ENCODE data around the gene ZNF546. TPM values are rescaled to one million over a fixed set of nuclear protein-coding genes. Genes with fewer than 3 reads are reported as not detected.
A peak's percentile ranks its signal among the peaks of the same experiment; 100 is the strongest.
"Not testable (repeated sequence)": the region's sequence is repeated elsewhere in the genome, so short reads cannot be mapped to it uniquely, and the experiment has no call there.

The ZNF546 gene
- total and polyA plus RNA-seq, 5 donors from 2014 or later: 2.3 to 5.8 (median 5.2) TPM

DNA sequence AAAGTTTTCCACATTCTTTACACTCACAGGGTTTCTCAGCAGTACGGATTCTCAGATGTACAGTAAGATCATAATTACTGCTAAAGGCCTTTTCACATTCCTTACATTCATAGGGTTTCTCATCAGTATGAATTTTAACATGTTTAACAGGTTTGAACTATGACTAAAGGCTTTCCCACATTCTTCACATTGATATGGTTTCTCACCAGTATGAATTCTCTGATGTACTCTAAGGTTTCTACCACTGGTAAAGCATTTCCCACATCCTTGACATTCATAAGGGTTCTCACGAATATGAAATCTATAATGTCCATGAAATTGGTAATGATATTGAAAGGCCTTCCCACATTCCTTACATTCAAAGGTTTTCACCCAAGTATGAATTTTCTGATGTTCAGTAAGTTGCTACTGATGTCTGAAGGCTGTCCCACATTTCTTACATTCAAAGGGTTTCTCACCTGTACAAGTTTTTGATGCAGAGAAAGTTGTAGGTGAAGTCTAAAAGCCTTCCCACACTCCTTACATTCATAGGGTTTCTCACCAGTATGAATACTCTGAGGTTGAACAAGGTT is 37.2 kb downstream of the ZNF546 start:
- H3K4me1 Mint-ChIP-seq: no peaks in the 10 kb centered on the region

DNA sequence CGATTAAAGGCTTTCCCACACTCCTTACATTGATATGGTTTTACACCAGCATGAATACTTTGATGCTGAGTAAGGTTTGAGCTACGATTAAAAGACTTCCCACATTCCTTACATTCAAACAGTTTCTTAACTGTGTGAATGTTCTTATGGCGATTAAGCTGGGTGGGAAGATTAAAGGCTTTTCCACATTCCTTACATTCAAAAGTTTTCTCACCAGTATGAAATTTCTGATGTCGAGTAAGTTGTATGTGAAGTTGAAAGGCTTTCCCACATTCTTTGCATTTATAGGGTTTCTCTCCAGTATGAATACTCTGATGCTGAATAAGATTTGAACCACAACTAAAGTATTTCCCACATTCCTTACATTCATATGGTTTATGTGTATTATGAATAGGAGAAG is 39.1 kb downstream of the ZNF546 start:
- Histone ChIP-seq H3K27me3 (ENCODE audit: control insufficient read depth, insufficient read depth, low read length) (no peaks in the 10 kb centered on the region), H3K4me3 (ENCODE audit: low read depth, low read length) (no peak overlapping the region), H3K4me1 (ENCODE audit: control insufficient read depth, insufficient read depth, low read length, poor library complexity, severe bottlenecking) (no peaks in the 10 kb centered on the region), H3K9me3 (ENCODE audit: control insufficient read depth in 2 of 2, low read length in 2 of 2) (peaks cover 60 to 66% of the 10 kb centered on the region in 2 experiments), H3K27ac (ENCODE audit: insufficient read depth, low read length, poor library complexity, severe bottlenecking) (no peak overlapping the region), H3K36me3 (ENCODE audit: control insufficient read depth, insufficient read depth, low read length) (no peaks in the 10 kb centered on the region)
- ATAC-seq (ENCODE audit: low read depth in 2 of 2) (no peak), DNase-seq (no peak)
- Mint-ChIP-seq H3K4me1 (no peaks in the 10 kb centered on the region), H3K36me3 (peaks cover 4% of the 10 kb centered on the region), H3K9me3 (peaks cover 0 to 60% (median 12%) of the 10 kb centered on the region in 7 donors), H3K27me3 (no peaks in the 10 kb centered on the region), H3K4me3 (no peak overlapping the region), H3K27ac (no peak overlapping the region)

More for the DNA sequence above, 37.2 kb downstream of the ZNF546 start:
- Histone ChIP-seq H3K36me3 (ENCODE audit: control insufficient read depth, insufficient read depth, low read length) (no peaks in the 10 kb centered on the region), H3K4me3 (ENCODE audit: low read depth, low read length) (no peak overlapping the region), H3K27me3 (ENCODE audit: control insufficient read depth, insufficient read depth, low read length) (no peaks in the 10 kb centered on the region), H3K4me1 (ENCODE audit: control insufficient read depth, insufficient read depth, low read length, poor library complexity, severe bottlenecking) (no peaks in the 10 kb centered on the region), H3K9me3 (ENCODE audit: control insufficient read depth in 2 of 2, low read length in 2 of 2) (peaks cover 80 to 86% of the 10 kb centered on the region in 2 experiments), H3K27ac (ENCODE audit: insufficient read depth, low read length, poor library complexity, severe bottlenecking) (no peak overlapping the region)
- Mint-ChIP-seq H3K27me3 (no peaks in the 10 kb centered on the region), H3K27ac (no peak overlapping the region), H3K4me3 (no peak overlapping the region), H3K9me3 (peaks cover 0 to 72% (median 23%) of the 10 kb centered on the region in 7 donors), H3K36me3 (peaks cover 7% of the 10 kb centered on the region)
- no peak for DNase-seq
- ATAC-seq (ENCODE audit: low read depth in 2 of 2): no peak

DNA sequence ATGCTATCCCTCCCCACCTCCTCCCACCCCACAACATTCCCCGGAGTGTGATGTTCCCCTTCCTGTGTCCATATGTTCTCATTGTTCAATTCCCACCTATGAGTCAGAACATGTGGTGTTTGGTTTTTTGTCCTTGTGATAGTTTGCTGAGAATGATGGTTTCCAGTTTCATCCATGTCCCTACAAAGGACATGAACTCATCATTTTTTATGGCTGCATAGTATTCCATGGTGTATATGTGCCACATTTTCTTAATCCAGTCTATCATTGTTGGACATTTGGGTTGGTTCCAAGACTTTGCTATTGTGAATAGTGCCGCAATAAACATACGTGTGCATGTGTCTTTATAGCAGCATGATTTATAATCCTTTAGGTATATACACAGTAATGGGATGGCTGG is 41.2 kb downstream of the ZNF546 start:
- not testable (repeated sequence) for H3K4me1 ChIP-seq (ENCODE audit: control insufficient read depth, insufficient read depth, low read length, poor library complexity, severe bottlenecking); H3K4me1 Mint-ChIP-seq; H3K27ac Mint-ChIP-seq; H3K36me3 ChIP-seq (ENCODE audit: control insufficient read depth, insufficient read depth, low read length); ATAC-seq (ENCODE audit: low read depth in 2 of 2); H3K27me3 ChIP-seq (ENCODE audit: control insufficient read depth, insufficient read depth, low read length); H3K36me3 Mint-ChIP-seq; H3K27me3 Mint-ChIP-seq; DNase-seq; H3K4me3 Mint-ChIP-seq; H3K27ac ChIP-seq (ENCODE audit: insufficient read depth, low read length, poor library complexity, severe bottlenecking); H3K4me3 ChIP-seq (ENCODE audit: low read depth, low read length)
- peaks cover 43 to 46% of the 10 kb centered on the region in 2 experiments for H3K9me3 ChIP-seq (ENCODE audit: control insufficient read depth in 2 of 2, low read length in 2 of 2)
- H3K9me3 Mint-ChIP-seq: peaks cover 0 to 57% (median 6%) of the 10 kb centered on the region in 7 donors

DNA sequence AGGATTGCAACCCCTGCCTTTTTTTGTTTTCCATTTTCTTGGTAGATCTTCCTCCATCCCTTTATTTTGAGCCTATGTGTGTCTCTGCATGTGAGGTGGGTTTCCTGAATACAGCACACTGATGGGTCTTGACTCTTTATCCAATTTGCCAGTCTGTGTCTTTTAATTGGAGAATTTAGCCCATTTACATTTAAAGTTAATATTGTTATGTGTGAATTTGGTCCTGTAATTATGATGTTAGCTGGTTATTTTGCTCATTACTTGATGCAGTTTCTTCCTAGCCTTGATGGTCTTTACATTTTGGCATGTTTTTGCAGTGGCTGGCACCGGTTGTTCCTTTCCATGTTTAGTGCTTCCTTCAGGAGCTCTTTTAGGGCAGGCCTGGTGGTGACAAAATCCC is 44.9 kb downstream of the ZNF546 start:
- H3K27me3 Mint-ChIP-seq; H3K27ac Mint-ChIP-seq; H3K27me3 ChIP-seq (ENCODE audit: control insufficient read depth, insufficient read depth, low read length); H3K4me3 Mint-ChIP-seq; H3K4me1 Mint-ChIP-seq; H3K4me3 ChIP-seq (ENCODE audit: low read depth, low read length); H3K27ac ChIP-seq (ENCODE audit: insufficient read depth, low read length, poor library complexity, severe bottlenecking); H3K4me1 ChIP-seq (ENCODE audit: control insufficient read depth, insufficient read depth, low read length, poor library complexity, severe bottlenecking); DNase-seq; ATAC-seq (ENCODE audit: low read depth in 2 of 2): not testable (repeated sequence)
- Histone ChIP-seq H3K36me3 (ENCODE audit: control insufficient read depth, insufficient read depth, low read length) (peaks cover 33% of the 10 kb centered on the region), H3K9me3 (ENCODE audit: control insufficient read depth in 2 of 2, low read length in 2 of 2) (peaks cover 35 to 41% of the 10 kb centered on the region in 2 experiments)
- H3K36me3 Mint-ChIP-seq: peaks cover 38% of the 10 kb centered on the region
- peaks cover 1 to 52% (median 17%) of the 10 kb centered on the region in 7 donors for H3K9me3 Mint-ChIP-seq

DNA sequence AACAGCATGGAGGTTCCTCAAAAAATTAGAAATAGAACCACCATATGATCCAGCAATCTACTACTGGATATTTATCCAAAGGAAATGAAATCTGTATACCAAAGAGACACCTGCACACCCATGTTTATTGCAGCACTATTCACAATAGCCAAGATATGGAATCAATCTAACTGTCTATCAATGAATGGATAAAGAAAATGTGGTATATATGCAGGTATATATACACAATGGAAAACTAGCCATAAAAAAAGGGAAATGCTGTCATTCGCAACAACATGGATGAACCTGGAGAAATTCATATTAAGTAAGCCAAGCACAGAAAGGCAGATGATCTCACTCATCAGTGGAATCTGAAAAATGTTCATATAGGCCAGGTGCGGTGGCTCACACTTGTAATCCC is 56.6 kb downstream of the ZNF546 start:
- Histone ChIP-seq H3K9me3 (ENCODE audit: control insufficient read depth in 2 of 2, low read length in 2 of 2) (peaks cover 0 to 6% of the 10 kb centered on the region in 2 experiments), H3K4me3 (ENCODE audit: low read depth, low read length) (peak overlapping the region; percentile 4), H3K36me3 (ENCODE audit: control insufficient read depth, insufficient read depth, low read length) (peaks cover 20% of the 10 kb centered on the region), H3K27me3 (ENCODE audit: control insufficient read depth, insufficient read depth, low read length) (no peaks in the 10 kb centered on the region), H3K4me1 (ENCODE audit: control insufficient read depth, insufficient read depth, low read length, poor library complexity, severe bottlenecking) (peaks cover 29% of the 10 kb centered on the region), H3K27ac (ENCODE audit: insufficient read depth, low read length, poor library complexity, severe bottlenecking) (no peak overlapping the region)
- DNase-seq (no peak), ATAC-seq (ENCODE audit: low read depth in 2 of 2) (no peak)
- Mint-ChIP-seq H3K4me1 (peaks cover 43 to 60% (median 48%) of the 10 kb centered on the region in 4 donors), H3K4me3 (peak overlapping the region; percentile 36 to 97 (median 62)), H3K36me3 (peaks cover 39% of the 10 kb centered on the region), H3K9me3 (peaks cover under 1 to 22% (median 8%) of the 10 kb centered on the region in 7 donors), H3K27ac (no peak overlapping the region), H3K27me3 (peaks cover 12% of the 10 kb centered on the region)

DNA sequence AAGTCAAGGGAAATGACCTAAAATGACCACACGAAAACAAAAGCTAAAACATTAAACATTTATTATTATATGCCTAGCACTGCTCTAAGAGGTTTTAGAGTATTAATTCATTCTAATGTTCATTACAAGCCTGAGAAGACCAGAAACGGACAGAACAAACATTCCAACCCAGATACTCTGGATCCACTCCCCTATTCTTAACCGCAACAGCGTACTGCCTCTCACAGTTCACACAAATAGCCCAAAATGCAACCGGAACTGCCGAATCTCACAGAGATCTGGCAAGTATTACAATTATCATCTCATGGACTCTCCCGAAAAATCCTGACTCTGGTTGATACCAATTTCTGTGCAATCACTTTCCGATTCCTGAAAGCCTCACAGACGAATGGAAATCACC is 57.8 kb downstream of the ZNF546 start:
- no peak for DNase-seq
- H3K4me3 ChIP-seq (ENCODE audit: low read depth, low read length): peak overlapping the region; percentile 91
- no peak for ATAC-seq (ENCODE audit: low read depth in 2 of 2)
- no peaks in the 10 kb centered on the region for H3K27me3 ChIP-seq (ENCODE audit: control insufficient read depth, insufficient read depth, low read length)
- peak overlapping the region; percentile 86 to 100 (median 98) for H3K4me3 Mint-ChIP-seq
- H3K27me3 Mint-ChIP-seq: peaks cover 19% of the 10 kb centered on the region
- peaks cover 5 to 16% of the 10 kb centered on the region in 2 experiments for H3K9me3 ChIP-seq (ENCODE audit: control insufficient read depth in 2 of 2, low read length in 2 of 2)
- no peak overlapping the region for H3K27ac Mint-ChIP-seq
- H3K9me3 Mint-ChIP-seq: peaks cover 4 to 28% (median 12%) of the 10 kb centered on the region in 7 donors
- H3K4me1 ChIP-seq (ENCODE audit: control insufficient read depth, insufficient read depth, low read length, poor library complexity, severe bottlenecking): peaks cover 29% of the 10 kb centered on the region
- H3K27ac ChIP-seq (ENCODE audit: insufficient read depth, low read length, poor library complexity, severe bottlenecking): no peak overlapping the region
- peaks cover 9% of the 10 kb centered on the region for H3K36me3 ChIP-seq (ENCODE audit: control insufficient read depth, insufficient read depth, low read length)
- H3K4me1 Mint-ChIP-seq: peaks cover 40 to 56% (median 49%) of the 10 kb centered on the region in 4 donors
- peaks cover 30% of the 10 kb centered on the region for H3K36me3 Mint-ChIP-seq

DNA sequence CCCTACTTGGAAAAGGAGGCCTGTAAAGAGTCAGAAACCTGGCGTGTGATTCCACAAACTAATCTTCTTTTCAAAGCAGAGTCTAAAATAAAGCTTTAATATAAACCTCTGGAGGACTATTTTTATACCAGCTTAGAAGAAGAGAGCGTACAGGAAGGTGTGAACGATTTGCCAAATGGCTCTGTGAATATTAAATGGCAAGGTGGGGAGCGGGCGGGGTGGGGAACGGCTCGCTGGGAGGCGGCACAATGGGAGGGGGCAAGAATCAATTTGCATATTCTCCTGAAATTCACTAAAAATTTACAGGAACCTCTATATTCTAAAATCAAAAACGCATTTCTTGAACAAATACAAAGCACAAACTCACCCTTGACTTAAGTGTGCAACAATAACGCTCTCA is 58.2 kb downstream of the ZNF546 start:
- Histone ChIP-seq H3K36me3 (ENCODE audit: control insufficient read depth, insufficient read depth, low read length) (peaks cover 7% of the 10 kb centered on the region), H3K4me3 (ENCODE audit: low read depth, low read length) (peak overlapping the region; percentile 91), H3K27me3 (ENCODE audit: control insufficient read depth, insufficient read depth, low read length) (no peaks in the 10 kb centered on the region), H3K27ac (ENCODE audit: insufficient read depth, low read length, poor library complexity, severe bottlenecking) (no peak overlapping the region), H3K9me3 (ENCODE audit: control insufficient read depth in 2 of 2, low read length in 2 of 2) (peaks cover 9 to 20% of the 10 kb centered on the region in 2 experiments), H3K4me1 (ENCODE audit: control insufficient read depth, insufficient read depth, low read length, poor library complexity, severe bottlenecking) (peaks cover 29% of the 10 kb centered on the region)
- DNase-seq (no peak), ATAC-seq (ENCODE audit: low read depth in 2 of 2) (no peak)
- peaks cover 5 to 27% (median 15%) of the 10 kb centered on the region in 7 donors for H3K9me3 Mint-ChIP-seq
- peaks cover 40 to 56% (median 50%) of the 10 kb centered on the region in 4 donors for H3K4me1 Mint-ChIP-seq
- H3K27me3 Mint-ChIP-seq: peaks cover 23% of the 10 kb centered on the region
- peak overlapping the region; percentile 97 to 100 (median 100) for H3K4me3 Mint-ChIP-seq
- peak overlapping the region in 1 of 3 donors; percentile 99 for H3K27ac Mint-ChIP-seq
- H3K36me3 Mint-ChIP-seq: peaks cover 27% of the 10 kb centered on the region

Data from CD4-positive, CD25-positive, alpha-beta regulatory T cell (primary cell).